IPS DF 19.7 (cell line): ENCODE results near the gene ALKBH6.

Experiments used
- DNase-seq: peaks from one replicate; pipeline ENCODE4 v3.0.0-alpha.2; 2013; ENCODE audit warnings: low read depth, low spot score

Gene ALKBH6

DNA sequence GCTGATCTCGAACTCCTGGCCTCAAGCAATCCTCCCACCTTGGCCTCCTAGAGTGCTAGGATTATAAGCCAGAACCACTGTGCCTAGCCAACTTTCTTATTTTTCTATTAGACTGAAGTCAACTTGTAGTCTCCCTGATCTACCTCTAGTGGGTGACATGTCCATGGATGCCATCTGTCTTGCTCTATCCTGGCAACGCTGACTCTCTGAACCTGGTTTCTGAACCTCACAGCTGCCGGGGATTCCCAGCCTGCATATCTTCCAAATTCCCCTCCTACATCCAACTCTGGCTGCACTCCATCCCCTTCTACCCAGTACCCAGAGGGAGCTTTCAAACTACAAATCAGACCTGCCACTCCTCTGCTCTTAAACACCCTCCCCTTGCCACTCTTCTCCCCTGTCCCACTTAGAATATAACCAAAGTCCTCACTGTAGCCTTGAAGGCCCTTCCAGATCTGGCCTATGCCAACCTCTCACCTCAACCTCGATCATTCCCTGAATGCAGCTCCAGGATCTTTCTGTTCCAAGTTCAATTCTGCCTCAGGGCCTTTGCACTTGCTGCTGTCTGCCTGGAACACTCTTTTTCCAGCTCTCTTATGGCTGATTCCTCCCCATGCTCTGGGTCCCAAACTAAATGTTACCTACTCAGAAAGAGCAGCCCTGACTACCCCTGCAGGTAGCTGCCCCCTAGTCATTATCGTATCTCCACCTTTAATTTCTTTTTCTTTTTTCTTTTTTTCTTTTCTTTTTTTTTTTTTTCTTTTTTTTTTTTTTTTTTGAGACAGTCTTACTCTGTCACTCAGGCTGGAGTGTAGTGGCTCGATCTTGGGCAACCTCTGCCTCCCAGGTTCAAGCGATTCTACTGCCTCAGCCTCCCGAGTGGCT, 16.5 kb upstream of the ALKBH6 start:
- DNase-seq, result no peak

DNA sequence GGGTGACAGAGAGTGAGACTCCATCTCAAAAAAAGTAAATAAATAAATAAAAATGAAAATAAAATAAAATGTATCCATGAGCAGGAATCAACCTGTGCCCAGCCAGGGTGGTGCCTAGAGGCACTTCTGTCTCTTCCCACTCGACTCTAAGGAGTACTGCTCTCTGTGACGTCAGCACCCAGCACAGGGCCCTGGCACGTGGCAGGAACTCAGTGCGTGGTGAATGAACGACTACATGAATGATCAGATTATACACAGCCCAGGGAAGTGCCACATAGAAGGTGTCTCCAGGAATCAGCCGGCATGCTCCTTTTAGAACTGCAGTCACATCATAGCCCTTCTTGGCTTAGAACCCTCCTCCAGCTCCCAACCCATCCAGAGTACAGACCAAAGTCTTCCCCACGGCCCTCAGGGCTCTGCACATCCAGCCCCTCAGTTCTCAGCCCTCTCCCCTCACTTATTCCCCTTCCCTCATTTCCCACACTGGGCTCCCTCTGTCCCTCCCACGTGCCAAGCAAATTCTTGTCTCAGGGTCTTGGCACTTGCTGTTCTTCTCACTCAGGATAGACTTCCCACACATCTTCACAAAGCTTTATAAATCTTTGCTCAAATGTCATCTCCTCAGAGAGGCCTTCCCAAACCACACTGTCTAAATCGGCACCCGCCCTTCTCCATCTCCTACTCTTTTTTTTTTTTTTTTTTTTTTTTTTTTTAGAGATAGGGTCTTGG, 14.5 kb upstream of the ALKBH6 start:
- DNase-seq, result no peak

DNA sequence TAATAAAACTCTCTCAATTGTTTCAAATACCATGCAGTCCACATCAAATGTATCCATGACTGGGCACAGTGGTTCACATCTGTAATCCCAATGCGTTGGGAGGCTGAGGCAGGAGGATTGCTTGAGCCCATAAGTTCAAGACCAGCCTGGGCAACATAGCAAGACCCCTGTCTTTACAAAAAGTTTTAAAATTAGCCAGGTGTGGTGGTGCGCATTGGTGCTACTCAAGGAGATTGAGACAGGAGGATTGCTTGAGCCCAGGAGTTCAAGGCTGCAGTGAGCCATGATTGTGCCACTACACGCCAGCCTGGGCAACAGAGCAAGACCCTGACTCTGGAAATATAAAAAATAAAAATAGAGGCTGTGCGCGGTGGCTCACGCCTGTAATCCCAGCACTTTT, 13.7 kb upstream of the ALKBH6 start:
- no peak for DNase-seq

DNA sequence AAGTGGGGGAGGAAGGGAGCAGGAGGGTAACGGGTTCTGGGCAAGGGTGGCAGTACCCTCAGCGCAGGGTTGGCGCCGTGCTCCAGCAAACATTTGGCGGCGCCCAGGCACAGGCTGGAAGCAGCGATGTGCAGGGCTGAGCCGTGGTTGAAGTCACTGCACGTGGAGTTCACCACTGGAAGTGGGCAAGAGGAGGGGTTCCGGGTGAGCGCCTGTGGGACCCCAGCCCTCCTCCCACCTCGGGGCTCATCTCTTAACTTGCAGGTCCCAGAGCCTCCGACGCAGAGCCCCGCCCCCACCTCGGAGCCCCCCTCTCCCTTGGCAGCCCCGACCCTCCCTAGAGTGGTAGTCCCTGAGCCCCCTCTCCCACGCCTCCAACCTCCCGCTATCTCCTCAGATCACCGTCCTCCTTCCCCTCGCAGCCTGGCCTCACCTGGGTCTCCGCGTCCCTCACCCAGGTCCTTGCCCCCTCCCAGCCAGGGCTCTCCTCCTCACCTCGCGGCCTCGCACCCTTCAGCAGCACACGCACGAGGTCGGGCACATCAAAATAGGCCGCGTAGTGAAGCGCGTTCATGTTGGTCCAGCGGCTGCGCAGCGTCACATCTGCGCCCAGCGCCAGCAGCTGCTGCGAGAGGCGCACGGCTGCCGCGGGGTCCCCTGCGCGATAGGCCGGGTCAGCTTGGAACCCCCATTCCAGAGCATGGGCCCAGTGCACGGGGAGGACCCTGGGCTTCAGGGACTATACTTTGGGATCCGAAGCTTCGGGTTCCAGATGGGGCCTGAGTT, 12.3 kb upstream of the ALKBH6 start:
- DNase-seq, result no peak

DNA sequence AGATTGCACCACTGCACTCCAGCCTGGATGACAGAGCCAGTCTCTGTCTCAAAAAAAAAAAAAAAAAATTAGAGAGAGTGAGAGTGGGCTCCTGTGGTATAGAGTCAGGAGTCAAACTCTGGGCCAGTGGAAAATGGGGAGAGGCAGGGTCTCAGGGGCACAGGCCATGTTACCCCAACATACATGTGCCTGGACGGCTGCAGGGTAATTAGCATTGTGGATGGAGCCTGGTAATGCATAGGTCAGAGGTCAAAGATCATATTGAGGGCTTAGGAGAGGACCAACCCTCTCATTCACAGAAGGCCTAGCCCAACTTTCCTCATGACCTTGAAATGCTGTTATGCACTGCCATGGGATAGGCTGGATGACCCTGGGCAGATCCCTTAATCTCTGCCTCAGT, 11.5 kb upstream of the ALKBH6 start:
- DNase-seq, result no peak

DNA sequence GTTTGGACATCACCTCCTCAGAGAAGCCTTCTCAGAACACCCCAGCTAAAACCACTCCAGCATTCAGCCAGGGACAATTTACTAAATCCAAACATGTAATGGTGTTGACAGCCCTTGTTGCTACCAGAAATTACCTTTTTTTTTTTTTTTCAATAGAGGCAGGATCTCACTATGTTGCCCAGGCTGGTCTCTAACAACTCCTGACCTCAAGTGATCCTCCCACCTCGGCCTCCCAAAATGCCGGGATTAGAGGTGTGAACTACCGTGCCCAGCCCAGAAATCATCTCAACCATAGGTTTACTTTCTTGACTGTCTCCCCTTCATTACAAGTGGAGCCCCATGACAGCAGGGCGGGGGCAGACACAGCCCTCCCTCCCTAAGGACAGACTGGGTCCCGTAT, 9.4 kb upstream of the ALKBH6 start:
- no peak for DNase-seq

DNA sequence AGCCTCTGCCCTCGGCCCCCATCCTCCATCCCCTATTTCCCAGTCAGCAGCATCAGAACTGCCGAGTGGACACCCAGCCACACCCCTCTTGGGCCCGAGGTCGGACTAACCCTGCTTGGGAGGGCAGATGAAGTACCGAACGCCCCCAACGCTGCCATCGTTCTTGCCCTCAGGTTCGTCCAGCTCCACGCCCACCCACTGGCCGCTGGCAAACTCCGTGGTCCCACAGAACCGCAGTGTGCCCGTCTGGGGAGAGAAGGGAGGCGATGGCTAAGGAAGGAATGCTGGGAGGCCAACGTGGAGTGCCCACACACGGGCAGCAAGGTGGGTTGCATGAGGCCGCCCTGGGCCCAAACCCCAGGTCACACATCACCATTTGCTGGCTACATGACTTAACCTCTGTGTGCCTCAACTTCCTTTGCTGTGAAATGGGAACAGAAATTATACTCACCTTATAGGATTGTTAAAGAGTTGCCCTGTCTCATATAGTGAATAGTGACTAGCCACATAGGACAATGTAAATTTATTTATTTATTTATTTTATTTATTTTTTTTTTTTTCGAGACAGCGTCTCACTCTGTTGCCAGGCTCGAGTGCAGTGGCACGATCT, 5.2 kb upstream of the ALKBH6 start:
- DNase-seq, result no peak

DNA sequence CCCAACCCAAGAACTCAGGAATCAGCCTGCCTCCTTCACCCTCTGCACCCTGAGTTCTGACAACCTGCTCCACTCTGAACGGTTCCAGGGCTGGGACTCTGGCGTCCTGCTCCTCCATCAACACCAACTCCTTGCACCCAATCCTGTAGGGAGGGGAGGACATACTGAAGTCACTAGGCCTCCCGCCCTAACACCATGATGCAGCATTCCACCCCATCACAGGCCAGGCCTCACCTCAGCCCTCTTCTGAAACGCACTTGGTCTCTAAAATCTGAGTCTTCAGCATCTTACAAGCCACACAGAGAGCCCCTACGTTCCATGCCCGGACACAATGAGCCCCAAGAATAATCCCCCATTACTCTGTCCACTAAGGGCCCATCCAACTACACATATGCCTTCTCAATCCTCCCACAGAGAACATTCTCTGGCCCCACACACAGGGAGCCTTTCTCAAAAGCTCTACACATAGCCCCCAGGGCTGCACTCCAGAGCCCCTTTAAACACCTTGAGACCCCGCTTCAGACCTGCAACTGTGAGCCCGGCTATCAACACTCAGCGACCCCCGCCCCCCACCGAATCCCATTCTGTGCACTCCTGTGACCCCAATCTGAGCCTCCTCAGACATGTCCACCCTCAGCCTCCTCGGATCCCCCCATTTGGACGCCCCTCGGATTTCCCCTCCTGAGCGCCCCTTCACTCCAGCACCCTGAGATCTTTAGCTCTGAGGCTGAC, 567 bp downstream of the ALKBH6 start:
- no peak for DNase-seq

DNA sequence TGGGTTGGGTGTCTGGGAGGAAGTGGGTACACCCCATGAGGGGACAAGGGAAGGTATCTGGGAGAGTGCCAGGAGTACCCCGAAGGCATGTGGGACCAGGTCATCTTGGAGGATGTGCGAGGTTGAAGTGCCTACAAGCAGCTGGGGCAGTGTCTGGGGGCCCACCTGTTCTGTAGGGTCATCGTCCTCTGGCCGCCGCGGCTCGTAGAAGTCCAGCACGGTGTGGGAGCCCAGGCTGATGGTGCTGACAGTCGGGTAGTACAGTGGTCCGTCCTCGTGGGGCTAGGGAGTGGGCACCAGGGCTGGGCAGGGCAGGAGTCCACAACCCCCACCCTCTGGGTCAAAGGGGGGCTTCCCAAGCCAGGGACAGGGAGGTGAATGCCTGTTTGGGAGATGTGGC, 3.6 kb downstream of the ALKBH6 start:
- no peak for DNase-seq

DNA sequence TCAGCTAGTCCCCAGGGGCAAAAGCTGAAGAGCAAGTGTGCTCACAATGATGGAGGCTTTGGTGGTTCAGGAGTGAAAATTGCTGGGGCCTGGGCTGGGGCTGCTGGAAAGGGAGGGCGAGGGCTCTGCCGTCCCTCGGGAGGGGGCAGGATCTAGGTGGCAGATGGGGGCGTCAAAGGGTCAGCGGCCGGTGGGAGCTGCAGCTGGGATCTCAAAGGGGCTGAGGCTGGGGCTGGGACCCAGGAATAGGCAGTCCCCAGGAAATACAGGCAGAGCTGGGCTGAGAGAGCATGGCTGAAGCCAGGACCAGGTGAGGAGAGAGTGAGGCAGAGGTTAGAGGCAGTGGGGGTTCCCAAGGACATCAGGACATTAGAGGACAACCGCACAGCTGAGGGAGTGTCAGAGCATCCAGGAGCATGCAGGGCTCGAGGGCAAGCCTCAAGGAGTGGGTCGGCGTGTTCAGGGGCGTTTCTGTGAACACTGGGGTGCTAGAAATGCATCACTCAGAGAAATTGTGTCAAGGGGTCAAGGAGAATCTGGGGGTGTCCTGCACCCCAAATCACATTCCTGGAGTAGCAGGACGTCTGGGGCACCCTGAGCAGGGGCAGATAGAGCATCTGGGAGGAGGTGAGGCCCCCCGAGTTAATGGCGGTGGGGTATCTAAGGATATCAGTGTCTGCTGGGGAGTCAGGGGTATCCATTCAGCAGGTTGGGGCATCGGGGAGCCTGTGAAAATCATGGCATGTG, 4.2 kb downstream of the ALKBH6 start:
- DNase-seq, result no peak

DNA sequence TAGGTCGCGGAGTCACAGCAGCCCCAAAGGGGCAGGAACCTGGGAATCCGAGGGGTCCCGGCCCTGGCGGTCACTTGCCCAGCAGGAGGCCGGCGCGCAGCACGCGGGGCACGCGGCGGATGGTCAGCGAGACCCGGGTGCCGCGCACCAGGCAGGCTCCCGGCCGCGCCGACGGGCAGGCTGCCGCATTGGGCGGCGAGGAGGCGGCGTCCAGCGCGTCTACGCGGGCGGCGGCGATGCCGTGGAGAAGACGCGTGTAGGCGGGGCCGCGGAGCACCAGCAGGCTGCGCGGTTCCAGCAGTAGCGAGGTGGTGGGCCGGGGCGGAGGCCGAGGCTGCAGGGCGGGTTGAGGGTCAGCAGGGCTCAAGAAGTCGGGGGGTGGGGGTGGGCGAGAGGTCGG, 4.8 kb downstream of the ALKBH6 start:
- no peak for DNase-seq

DNA sequence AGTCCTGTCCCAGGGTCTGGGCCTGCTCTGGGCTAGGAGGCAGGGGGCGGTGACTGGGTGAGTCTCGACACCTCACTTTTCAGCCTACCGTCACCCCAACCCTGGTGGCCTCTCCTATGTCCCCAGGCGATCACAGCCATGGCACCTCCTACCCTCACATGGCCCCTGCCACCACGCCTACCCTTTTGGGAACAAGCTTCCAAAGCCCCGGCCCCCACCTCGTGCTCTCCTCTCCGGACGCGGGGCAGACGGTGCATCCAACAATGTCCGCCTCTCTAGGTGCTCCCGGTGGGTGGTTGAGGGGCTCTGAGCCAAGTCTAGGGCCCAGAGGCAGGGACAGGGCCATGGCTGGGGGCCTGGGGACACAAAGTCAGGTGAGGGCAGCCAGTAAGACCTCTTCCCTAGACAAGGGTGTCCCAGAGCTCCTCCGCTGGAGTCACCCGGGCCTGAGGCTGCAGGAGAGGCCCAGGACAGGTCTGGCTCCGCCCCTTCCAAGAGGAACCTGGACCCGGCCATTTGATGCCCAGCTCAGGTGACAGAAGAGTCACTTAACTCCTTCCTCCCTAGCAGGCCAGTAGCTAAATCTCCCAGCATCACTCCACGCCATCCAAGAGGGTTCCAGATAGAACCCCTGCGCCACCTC, 5.6 kb downstream of the ALKBH6 start, which contains the start of gene SYNE4:
SYNE4 (minus strand) TSS at position 478 of the 643 bp plus-strand sequence; CDS start at position 346, 132 bp downstream.
- no peak for DNase-seq

DNA sequence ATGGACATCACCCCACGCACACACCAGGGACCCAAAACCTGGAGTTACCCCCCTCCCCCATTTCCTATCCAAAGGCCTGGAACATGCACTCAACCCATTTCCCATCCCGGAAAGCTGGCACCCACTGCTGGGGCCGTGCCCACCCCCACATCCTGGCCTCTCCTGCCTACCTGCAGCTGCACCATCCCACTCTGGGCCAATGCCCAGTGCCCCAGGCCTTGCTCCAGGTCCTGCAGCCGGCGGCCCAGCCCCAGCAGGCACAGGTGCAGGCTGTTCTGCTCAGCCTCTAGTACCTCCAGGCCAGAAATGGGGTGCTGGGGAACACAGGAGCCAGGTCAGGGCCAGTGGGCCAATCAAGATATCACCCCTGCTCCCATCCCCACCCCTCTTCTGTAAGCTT, 7.1 kb downstream of the ALKBH6 start:
- no peak for DNase-seq

DNA sequence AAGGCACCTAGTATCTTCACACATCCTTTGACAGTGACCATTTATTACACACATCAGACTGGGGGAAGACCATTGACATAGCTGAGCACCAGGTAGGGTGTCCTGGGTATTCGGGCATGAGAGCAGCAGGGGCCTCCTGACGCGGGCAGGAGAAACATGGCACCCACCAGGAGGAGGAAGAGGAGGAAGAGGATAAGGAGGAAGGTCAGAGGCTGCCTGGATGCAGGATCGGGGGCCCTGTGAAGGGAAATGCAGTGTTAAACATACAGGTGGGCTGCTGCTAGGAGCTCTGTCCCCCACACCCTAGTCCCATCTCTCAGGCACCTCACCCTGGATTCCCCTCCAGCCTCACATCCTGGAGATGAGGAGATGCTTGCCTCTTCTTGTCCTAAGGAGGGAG, 10.7 kb downstream of the ALKBH6 start:
- no peak for DNase-seq

DNA sequence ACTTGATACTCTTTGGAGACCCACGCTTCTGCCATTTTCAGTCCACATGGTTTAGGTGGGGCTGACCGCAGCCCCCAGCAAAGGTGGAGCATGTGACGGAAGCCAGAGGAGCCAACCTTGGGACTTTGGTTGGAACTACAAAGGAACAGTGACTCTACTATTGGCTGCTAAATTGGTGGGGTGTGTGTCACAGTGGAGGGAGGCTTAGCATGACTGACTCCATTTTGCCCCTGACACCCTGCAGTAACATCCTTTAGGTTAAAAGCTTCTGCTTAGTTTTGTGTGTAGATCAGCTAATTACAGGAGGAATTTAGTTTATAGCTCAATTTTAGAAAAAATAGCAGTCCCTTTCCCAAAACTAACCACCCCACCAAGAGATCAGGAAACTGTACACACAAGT, 12.4 kb downstream of the ALKBH6 start:
- no peak for DNase-seq

DNA sequence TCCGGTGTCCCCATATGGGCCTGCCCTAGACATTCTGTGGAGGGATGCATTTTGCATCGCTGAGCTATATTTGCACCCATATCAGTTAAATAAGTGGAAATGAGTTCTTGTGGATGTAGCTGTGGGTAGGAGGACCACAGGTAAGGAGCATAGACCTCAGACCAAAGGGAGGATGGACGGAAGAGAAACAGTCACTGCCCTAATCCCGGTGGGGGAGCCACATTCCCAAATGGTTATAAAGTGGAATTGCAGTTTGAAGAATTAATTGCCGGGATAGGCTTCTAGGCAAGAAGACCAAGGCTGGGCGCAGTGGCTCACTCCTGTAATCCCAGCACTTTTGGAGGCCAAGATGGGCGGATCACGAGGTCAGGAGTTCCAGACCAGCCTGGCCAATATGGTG, 17.2 kb downstream of the ALKBH6 start:
- DNase-seq, result no peak

DNA sequence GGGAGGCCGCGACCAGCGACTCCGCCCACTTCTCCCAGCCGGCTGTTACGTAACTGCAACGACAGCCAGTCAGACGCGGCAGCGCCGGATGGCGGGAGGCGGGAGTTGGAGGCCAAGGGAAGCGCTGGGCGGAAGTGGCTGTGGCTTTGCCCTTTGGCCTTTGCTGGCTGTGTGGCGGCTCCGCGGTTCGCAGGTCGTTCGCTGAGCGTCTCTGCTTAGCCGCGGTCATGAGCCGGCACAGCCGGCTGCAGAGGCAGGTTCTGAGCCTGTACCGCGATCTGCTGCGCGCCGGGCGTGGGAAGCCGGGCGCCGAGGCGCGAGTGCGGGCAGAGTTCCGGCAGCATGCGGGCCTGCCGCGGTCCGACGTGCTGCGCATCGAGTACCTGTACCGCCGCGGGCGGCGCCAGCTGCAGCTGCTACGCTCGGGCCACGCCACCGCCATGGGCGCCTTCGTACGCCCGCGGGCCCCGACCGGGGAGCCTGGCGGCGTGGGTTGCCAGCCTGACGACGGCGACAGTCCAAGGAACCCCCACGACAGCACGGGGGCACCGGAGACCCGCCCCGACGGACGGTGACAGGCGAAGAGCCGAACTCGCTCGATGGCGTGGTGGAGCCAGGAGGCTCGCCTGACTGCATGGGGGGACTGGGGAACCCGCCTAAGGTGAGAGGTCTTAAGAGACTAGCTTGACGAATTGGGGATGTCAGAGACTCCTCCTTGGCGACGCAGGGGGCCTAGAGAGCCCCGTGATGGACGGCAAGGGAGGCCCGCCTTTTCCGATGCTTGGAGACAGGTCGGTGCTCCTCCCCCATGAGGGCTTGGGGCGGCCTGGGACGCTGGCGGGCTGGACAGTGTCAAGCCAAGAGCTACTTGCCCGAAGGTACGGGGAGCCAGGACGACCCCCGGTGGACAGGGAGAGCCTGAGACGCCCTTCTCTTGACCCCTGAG, 18.7 kb downstream of the ALKBH6 start, which contains the start of gene SDHAF1:
SDHAF1 (plus strand) TSS at position 141 of the 946 bp plus-strand sequence; CDS start at position 228, 87 bp downstream.
- no peak for DNase-seq

DNA sequence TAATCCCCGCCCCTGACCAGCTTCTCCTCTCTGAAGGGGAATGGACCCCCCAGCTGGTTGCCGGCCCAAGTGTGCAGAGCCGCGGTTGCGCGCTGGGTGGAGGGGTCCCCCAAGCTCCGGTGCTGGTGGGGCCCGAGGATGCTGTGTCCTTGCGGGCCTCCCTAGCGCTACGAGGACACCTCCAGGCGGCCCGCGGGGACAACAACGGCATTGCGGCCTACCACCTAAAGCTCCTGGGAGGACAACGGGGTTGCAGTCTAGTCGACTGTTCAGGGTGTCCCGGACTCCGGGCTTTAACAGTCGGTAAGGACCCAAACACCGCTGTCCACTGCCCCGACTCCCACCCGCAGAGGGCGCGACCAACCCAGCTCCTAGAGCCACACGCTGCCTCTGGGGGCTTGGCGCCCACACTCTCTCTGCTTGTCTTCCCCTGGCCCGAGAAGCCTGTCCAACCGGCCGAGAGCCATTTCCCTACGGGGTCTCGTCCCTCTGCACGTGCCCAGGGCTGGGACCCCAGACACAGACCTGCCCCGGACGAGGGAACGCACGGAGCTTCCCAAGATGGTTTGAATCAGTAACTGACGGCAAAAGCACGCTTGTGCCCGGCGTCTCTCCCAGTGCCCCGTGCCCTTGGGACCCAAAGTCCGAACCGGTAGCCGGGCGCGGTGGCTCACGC, 20.0 kb downstream of the ALKBH6 start:
- no peak for DNase-seq
